Central memory CD4-positive, alpha-beta T cell (primary cell): ENCODE measurements around the gene TTC39C.
"Not testable (repeated sequence)": the region's sequence is repeated elsewhere in the genome, so short reads cannot be mapped to it uniquely, and the experiment has no call there.

Source experiments
- DNase-seq: peaks from one replicate; pipeline ENCODE4 v3.0.0; 2022

TTC39C gene

DNA sequence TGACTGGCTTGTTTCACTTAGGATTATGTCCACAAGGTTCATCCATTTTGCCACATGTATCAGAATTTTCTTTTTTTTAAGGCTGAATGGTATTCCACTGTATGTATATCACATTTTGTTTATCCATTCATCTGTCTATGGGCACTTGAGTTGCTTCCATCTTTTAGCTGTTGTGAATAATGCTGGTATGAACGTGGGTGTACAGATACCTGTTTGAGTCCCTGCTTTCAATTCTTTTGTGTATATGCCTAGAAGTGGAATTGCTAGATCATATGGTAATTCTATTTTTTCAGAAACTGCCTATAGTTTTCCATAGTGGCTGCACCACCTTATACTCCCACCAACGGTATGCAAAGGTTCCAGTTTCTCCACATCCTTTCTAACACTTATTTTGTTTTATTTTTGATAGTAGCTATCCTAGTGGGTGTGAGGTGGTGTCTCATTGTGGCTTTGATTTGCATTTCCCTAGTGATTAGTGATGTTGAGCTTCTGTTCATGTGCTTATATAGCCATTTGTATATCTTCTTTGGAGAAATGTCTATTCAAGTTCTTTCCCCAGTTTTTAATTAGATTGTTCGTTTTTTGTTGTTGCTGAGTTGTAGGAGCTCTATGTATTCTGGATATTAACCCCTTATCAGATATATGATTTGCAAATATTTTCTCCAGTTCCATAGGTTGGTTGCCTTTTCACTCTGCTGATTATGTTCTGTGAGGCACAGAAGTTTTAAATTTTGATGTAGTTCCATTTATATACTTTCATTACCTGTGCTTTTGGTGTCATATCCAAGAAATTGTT, 40.7 kb downstream of the TTC39C start:
- DNase-seq: no peak

DNA sequence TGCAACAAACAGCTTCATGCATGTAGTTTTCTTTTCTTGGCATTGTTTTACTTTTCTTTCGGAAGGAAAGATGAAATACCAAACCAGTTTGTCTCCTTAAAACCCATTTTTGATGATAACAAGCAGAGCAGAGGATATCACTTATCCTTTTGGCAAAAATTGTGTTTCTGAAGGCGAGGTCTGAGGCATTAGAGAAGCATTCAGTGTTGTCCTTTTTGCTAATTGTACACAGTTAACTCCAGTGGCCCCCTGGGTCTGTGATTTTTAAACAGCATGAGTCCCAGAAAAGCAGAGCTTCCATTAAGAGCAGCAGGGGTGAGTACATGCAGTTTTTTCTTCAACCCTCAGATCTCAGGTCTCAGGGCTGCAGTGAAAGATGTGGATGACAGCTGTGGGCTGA, 41.3 kb downstream of the TTC39C start:
- DNase-seq: no peak

DNA sequence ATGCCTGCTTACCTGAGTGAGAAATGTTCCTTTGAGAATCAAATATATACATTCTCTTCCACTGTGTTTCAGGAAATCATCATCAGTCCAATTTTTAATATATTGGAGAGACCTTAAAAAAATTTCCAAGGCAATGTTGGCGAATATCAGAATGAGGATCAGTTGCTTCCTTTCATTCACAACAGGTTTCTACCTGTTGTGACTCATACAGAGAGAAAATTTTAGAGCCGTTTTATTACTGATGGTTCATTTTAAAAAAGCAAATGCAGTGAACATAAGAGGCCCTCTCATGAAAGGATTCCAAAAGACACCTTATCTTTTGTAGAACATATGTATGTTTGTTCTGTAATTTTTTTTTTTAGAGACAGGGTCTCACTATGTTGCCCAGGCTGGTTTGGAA, 42.0 kb downstream of the TTC39C start:
- DNase-seq: no peak

DNA sequence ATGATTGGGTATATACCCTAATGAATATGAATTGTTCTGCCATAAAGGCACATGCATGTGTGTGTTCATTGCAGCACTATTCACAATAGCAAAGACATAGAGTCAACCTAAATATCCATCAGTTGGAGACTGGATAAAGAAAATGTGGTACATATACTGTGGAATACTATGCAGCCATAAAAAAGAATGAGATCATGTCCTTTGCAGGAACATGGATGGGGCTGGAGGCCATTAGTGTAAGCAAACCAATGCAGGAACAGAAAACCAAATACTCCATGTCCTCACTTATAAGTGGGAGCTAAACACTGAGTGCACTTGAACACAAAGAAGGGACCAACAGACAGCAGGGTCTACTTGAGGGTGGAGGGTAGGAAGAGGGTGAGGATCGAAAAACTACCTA, 43.2 kb downstream of the TTC39C start:
- DNase-seq: no peak

DNA sequence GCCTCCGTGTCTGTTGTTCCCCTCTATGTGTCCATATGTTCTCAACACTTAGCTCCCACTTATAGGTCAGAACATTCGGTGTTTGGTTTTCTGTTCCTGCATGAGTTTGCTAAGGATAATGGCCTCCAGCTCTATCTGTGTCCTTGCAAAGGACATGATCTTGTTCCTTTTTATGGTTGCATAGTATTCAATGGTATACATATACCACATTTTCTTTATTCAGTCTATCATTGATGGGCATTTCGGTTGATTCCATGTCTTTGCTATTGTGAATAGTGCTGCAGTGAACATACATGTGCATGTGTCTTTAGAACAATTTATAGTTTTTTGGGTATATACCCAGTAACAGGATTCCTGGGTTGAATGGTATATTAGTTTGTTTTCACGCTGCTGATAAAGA, 44.8 kb downstream of the TTC39C start:
- not testable (repeated sequence) for DNase-seq

DNA sequence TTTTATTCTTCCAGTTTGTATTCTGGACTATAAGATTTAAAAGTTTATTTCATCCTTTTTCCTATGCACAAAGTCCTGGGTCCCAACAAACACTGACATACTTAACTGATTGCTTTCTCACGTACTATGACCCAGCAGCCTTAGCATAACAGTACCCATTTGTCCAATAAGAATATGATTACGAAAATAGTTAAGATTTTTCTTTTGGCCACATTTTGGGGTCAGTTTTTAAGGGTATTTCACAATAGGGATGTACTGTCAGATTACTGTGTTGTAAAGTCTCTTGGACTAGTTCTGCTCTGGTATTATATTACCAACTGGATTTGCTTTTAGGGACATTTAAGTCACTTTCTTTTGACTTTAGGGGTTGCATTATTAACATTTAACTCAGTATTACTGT, 46.1 kb downstream of the TTC39C start:
- DNase-seq: no peak

DNA sequence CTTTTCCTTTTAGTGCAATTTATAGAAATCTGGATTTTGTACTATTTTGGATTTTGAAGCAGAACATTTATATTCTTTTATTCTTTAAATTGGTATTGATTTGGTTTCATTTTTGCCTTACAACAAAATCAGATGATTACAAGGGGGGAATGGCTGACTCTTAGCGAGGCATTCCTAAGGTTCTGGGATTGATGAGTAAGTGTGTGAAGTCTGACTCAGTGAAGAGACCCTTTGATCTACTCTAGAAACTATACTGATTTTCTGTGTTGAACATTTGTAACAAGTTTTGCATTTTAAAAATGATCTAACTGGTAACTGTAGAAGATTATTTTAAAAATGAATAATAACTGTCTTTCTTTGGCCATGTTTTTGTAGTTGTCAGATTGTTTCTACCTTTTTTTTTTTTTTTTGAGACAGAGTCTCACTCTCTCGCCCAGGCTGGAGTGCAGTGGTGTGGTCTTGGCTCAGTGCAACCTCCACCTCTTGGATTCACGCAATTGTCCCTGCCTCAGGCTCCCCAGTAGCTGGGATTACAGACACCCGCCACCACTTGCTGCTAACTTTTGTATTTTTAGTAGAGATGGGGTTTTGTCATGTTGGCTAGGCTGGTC, 48.7 kb downstream of the TTC39C start:
- DNase-seq: no peak

DNA sequence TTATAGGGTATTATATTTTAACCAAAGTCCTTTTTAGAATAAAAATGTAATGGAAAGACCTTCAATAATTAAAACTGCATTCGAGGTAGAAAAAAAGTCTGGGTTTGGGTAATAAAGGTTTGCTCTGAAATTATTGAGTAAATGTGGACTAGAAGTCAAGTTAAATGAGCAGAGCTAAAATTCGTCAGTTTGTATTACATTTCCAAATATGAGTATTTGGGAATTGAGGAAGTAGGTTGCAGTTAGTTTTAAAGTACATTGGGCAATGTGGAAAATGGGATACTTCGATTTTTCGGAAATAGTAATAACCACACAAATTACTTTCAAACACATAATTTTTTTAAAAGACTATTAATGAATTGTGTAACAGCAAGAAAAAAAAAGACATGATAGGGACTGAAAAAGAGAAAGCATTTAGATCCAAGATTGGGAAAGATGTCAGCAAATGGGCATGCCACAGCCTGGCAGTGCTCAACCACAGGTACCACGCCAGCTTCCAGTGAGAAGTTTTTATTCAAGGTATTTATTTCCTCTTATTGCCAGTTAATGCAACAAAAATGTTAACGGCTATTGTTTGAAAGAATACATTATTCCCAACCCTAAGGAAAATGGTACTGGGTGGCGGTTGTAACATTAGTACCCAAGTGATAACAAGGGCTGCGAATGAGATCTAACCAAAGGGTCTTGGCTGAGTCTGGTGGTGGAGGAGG, 50.0 kb downstream of the TTC39C start:
- DNase-seq: no peak

DNA sequence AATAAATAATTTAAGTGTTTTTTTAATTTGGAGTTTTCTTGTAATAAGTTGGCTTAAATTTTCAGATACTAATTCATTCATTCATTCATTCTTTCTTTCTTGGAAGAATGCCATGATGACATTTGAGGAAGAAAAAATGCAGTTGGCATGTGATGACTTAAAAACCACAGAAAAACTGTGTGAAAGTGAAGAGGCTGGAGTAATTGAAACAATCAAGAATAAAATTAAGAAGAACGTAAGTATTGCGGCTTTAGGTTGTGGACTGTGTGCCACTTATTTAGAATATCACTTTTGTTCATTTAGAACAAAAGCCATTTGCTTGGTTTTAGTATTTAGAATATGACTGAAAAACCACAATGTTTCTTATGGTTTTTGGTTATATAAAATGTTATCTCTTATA, 51.4 kb downstream of the TTC39C start:
- no peak for DNase-seq

DNA sequence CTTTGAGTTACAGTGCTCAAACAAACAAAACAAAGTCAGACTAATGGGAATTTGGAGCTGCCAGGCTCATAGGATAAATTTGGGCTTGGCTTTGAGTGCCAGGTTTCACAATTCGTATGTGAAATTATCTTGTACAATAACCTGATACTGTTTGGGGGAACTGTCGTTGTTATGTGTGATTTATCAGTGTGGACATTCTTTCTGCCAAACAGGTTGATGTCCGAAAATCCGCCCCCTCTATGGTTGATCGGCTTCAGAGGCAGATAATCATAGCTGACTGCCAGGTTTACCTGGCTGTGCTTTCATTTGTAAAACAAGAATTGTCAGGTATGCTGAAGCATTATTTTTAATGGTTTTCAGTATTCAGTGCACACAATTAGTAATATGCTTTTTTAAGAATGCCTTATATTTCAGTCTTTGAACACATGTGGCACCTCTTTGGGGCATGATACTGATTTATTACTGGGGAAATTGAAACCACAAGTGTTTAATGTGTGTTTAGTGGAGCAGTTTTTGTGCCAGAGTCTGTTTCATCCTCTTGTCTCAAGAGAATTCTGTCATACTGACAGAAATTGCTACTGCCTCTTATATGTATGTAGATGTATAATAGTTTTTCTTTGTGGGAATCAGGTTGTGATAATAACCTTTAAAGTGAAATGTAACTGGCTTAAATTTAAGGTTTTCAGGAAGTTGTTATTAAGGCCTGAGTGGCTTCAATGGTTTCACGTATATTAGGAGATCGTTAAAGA, 54.6 kb downstream of the TTC39C start:
- DNase-seq: no peak

DNA sequence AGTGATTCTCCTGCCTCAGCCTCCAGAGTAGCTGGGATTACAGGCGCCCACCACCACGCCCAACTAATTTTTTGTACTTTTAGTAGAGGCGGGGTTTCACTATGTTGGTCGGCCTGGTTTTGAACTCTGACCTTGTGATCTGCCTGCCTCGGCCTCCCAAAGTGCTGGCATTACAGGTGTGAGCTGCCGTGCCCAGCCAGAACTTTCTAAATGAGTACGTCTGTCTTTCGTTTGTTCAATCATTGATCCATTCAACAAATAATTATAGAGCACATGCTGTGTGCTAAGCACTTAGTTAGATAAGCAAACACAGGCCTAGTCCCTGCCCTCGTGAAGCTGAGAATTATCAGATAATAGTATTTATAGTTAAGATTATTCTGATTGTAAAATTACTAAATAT, 56.5 kb downstream of the TTC39C start:
- DNase-seq: no peak

DNA sequence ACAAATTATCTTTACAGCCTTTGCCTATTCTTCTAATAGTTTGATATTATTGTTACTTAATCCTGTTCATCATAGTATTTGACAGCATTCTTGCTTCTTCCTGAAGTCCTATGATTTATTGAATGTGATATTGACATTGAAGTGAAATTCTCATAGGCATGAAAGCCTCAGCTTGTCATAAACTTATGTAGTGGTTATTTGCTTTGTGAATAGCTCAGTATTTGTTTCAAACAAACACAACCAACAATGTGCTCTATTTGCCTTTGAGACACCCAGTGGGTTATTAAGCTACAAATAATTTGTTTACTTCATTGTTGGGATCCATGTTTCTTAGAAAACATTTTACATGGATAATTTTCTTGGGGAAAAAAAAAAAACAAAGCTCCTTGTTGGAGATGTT, 57.2 kb downstream of the TTC39C start:
- DNase-seq: no peak

DNA sequence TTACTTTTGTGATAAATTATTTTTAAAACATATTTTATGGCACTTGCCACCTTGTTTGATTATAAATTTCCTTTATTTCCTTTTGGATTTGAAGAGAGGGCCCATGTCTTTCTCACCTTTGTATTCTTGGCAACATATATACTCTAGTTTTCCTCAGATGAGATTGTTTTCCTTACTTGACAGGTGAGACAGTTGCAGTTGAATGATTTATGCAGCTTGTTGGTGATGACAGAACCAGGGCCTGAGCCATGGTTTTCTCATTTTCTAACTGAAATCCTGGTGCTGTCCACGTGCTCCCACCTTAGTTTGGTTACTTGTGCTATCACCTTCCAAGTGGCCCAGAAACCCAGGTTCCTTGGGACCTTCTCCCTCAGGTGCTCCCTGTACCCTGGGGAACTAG, 58.2 kb downstream of the TTC39C start:
- DNase-seq: no peak

DNA sequence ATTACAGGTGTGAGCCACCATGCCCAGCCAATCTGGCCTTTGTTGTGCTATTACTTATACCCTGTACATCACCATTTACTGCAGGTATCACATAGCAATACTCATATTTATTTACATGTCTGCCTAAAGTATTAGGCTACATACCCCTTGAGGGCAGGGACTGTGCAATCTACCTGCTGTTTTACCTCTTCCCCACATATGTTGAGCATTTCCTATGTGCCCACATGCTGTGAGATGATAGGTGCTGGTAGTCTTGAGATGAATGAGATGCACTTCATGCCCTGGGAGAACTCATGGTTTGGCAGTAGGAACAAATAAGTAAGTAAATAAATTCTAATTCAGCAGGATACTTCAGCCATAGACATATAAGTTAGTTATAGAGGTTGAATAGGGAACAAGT, 59.2 kb downstream of the TTC39C start:
- DNase-seq: no peak

DNA sequence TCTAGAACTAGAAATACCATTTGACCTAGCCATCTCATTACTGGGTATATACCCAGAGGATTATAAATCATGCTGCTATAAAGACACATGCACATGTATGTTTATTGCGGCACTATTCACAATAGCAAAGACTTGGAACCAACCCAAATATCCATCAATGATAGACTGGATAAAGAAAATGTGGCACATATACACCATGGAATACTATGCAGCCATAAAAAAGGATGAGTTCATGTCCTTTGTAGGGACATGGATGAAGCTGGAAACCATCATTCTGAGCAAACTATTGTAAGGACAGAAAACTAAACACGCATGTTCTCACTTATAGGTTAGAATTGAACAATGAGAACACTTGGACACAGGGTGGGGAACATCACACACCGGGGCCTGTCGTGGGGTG, 60.2 kb downstream of the TTC39C start:
- DNase-seq: not testable (repeated sequence)

DNA sequence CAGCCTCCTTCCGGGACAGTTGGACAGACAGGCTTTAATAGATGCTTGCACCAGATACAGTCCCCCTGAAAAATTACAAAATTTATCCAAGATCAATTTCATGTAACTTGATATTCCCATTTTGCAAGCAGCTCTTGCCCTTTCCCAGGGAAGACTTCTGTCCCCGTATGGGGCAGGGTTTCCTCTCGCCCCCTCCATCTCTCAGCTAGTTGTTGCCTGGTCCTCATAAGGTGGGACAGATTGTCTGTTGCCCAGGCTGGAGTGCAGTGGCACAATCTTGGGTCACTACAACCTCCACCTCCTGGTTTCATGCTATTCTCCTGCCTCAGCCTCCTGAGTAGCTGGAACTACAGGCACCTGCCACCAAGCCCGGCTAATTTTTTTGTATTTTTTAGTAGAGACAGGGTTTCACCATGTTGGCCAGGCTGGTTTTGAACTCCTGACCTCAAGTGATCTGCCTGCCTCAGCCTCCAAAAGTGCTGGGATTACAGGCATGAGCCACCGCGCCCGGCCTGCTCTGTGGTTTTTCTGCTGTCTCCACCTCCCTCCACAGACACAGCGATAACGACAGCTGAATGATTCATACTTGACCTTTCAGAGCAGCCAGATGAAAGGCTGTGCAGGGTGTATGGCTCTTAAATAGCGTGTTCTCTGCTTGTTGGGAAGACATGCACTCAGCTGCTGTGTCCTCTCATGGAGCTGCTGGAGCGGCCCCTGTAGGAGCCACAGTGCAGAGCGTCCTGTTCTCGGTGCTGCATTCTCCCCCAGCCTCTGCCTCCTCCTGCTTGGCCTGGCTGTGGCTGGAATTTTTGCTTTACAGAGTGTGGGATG, 61.4 kb downstream of the TTC39C start:
- DNase-seq: peak; percentile 33

DNA sequence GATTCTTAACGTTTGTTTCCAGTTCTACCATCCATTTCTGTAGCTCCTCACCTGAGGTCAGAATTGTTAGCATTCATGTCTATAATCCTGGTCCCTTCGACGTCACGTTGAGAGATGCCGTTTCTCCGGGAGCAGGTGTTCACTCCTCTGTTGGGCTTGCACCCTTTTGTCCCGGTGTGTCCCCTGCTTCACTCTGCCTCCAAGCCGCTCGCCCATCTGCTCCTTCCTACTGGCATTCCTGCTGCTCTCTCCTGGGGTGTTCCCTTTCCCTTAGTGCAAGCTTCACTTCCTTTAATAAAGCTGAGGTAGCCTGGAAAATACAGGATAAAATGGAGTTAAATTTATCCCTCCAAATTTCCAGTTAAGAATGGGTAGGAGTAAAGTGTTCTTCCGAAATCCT, 62.4 kb downstream of the TTC39C start:
- no peak for DNase-seq

DNA sequence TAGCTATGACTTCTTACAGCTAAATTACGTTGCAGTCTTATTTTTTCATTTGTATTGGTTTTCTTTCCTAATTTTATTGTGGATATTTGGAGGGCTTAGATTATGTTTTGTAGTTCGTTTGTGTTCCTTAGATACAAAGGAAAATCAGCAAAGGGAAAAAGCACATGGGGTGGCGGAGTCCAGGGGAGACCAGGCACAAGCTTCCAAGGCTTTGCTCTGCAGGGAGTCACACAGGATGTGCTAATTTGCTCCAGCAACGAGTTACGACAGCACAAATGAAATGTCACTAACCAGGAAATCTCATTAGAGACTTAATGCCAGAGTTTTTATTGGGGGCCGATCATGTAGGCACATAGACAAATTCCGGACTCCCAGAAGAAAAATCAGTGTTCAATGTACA, 63.8 kb downstream of the TTC39C start:
- no peak for DNase-seq

DNA sequence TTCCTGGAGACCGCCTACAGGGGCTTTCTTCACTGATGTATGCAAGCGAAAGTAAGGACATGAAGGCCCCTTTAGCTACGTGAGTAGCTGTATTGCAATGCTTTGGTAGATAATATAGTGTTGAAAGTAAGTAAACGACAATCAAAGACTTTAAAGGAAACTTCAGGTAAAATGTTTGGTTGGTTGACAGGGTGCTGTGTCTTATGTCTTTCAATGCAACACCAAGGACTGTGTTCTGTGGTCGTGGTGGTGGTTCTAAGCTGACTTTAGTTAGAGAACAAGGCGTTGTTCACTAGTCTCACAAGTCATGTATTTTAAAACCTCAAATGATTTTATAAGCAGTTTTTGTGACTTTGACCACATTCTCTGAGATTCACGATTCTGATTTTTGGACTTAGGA, 66.3 kb downstream of the TTC39C start:
- no peak for DNase-seq

DNA sequence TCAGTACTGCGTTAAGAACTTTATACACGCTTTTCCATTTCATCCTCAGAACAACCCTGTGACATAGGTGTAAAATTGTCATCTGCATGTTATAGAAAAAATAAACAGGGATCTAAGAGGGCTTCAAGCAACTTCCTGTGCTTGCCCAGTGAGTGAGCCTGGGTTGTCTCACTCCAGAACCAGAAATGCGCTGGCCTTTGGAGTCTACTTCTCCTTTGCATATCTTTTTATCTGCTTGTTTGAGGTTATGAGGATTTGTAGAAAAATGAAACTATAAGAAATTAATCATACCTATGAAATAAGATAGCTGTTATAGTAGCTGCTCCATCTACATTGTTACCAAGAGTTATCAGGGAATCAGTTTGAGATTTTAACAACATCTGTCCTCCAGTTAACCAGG, 69.0 kb downstream of the TTC39C start:
- no peak for DNase-seq

DNA sequence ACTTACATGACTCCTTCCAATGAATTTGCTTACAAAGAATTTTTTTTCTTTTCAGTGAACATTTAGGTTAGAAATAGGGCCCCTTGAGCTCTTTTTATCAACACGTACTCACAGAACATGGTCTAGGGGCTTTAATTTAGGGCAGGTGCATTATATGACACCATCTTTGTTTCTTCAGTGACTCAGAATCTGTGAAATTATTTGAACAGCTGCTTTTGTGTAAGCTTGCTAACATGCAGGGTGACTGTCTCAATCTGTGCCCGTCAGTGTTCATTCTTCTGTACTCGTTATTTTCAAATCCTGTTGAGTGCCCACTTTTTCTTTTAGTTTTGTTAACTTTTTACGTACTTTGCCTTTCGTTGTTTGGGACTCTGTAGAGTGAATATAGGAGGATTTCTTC, 71.5 kb downstream of the TTC39C start:
- no peak for DNase-seq

DNA sequence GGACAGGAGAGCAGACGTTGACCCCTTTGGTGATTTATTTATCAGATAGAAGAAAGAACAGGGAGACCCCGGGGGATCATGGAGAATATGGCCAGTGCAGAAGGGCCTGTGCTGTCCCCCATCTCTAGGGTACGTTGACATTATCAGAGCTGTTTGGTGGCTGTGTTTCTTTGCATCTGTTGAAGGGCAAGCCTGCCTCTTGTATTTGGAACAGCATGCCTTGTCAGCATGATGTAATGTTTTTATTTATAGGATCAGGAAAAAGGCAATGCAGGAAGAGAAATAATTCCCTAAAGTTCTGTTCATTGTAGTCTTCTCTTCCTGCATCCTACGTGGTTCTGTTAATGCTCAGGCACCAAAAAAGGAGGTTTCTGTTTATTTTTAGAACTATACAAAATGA, 74.5 kb downstream of the TTC39C start:
- no peak for DNase-seq
